ENCODE data around the gene NF2. TPM values are rescaled to one million over a fixed set of nuclear protein-coding genes. Genes with fewer than 3 reads are reported as not detected.

NF2 gene
- total RNA-seq, 3 donors from 2014 or later (not counting 1 experiment from before 2014, with no cell fraction given): 32.4 to 43.8 (median 39.6) TPM

- no peak for DNase-seq
- H3K4me3 Mint-ChIP-seq: no peak overlapping the region
- TF ChIP-seq CTCF (IDR thresholded peaks at IDR 0.05): no peak
- no peak overlapping the region for H3K27ac ChIP-seq (ENCODE audit: low read length)
- no peaks in the 10 kb centered on the region for H3K4me1 ChIP-seq (ENCODE audit: control insufficient read depth, insufficient read depth, low read length)
- H3K4me1 Mint-ChIP-seq: peaks cover 5% of the 10 kb centered on the region in 2 donors
- ATAC-seq: no peak
- peaks cover 36% of the 10 kb centered on the region for H3K36me3 ChIP-seq (ENCODE audit: control insufficient read depth, insufficient read depth, low read length)
- H3K27me3 Mint-ChIP-seq (ENCODE audit: low read depth in 2 of 2): no peaks in the 10 kb centered on the region
- no peaks in the 10 kb centered on the region for H3K9me3 ChIP-seq (ENCODE audit: control insufficient read depth, insufficient read depth, low read length)
- no peaks in the 10 kb centered on the region for H3K36me3 Mint-ChIP-seq
- no peak overlapping the region for H3K4me3 ChIP-seq (ENCODE audit: low read length)
- intact Hi-C loops (cut with micrococcal nuclease): loop anchor here (10.0 kb wide), 1 partner anchor 57 kb away; no protein-coding TSS in a partner anchor
- H3K27ac Mint-ChIP-seq: no peak overlapping the region
- H3K27me3 ChIP-seq (ENCODE audit: control insufficient read depth, insufficient read depth, low read length): no peaks in the 10 kb centered on the region
- no peaks in the 10 kb centered on the region for H3K9me3 Mint-ChIP-seq
- 91% methylated on average over 13 of the region's 13 CpGs for WGBS (ENCODE audit: insufficient coverage)
These were observed 88.3 kb downstream of the NF2 start for GRCh38 chr22:29691636-29692326.

- intact Hi-C loops (cut with micrococcal nuclease): loop anchor here (10.0 kb wide), 1 partner anchor 57 kb away; no protein-coding TSS in a partner anchor
- Mint-ChIP-seq H3K27me3 (ENCODE audit: low read depth in 2 of 2) (no peaks in the 10 kb centered on the region), H3K27ac (no peak overlapping the region), H3K4me3 (no peak overlapping the region), H3K36me3 (no peaks in the 10 kb centered on the region), H3K4me1 (peaks cover 5% of the 10 kb centered on the region in 2 donors), H3K9me3 (no peaks in the 10 kb centered on the region)
- WGBS (ENCODE audit: insufficient coverage): 69% methylated on average over 4 of the region's 4 CpGs
- no peak overlapping the region for H3K27ac ChIP-seq (ENCODE audit: low read length)
- H3K4me1 ChIP-seq (ENCODE audit: control insufficient read depth, insufficient read depth, low read length): no peaks in the 10 kb centered on the region
- H3K27me3 ChIP-seq (ENCODE audit: control insufficient read depth, insufficient read depth, low read length): no peaks in the 10 kb centered on the region
- peaks cover 31% of the 10 kb centered on the region for H3K36me3 ChIP-seq (ENCODE audit: control insufficient read depth, insufficient read depth, low read length)
- H3K4me3 ChIP-seq (ENCODE audit: low read length): no peak overlapping the region
- DNase-seq: no peak
- H3K9me3 ChIP-seq (ENCODE audit: control insufficient read depth, insufficient read depth, low read length): no peaks in the 10 kb centered on the region
- ATAC-seq: no peak
- TF ChIP-seq CTCF (IDR thresholded peaks at IDR 0.05): no peak
These were observed 88.9 kb downstream of the NF2 start for GRCh38 chr22:29692327-29692640.

- Mint-ChIP-seq H3K4me3 (no peak overlapping the region), H3K27me3 (ENCODE audit: low read depth in 2 of 2) (no peaks in the 10 kb centered on the region), H3K9me3 (no peaks in the 10 kb centered on the region), H3K4me1 (peaks cover 5% of the 10 kb centered on the region in 2 donors), H3K36me3 (no peaks in the 10 kb centered on the region), H3K27ac (no peak overlapping the region)
- no peaks in the 10 kb centered on the region for H3K4me1 ChIP-seq (ENCODE audit: control insufficient read depth, insufficient read depth, low read length)
- 95% methylated on average over 8 of the region's 8 CpGs for WGBS (ENCODE audit: insufficient coverage)
- no peak overlapping the region for H3K4me3 ChIP-seq (ENCODE audit: low read length)
- no peak overlapping the region for H3K27ac ChIP-seq (ENCODE audit: low read length)
- H3K36me3 ChIP-seq (ENCODE audit: control insufficient read depth, insufficient read depth, low read length): peaks cover 29% of the 10 kb centered on the region
- ATAC-seq (no peak), DNase-seq (no peak)
- H3K27me3 ChIP-seq (ENCODE audit: control insufficient read depth, insufficient read depth, low read length): no peaks in the 10 kb centered on the region
- TF ChIP-seq CTCF (IDR thresholded peaks at IDR 0.05): no peak
- intact Hi-C loops (cut with micrococcal nuclease): loop anchor here (10.0 kb wide), 1 partner anchor 58 kb away; no protein-coding TSS in a partner anchor
- no peaks in the 10 kb centered on the region for H3K9me3 ChIP-seq (ENCODE audit: control insufficient read depth, insufficient read depth, low read length)
These were observed 89.7 kb downstream of the NF2 start for GRCh38 chr22:29693161-29693560.

- 95% methylated on average over 8 of the region's 9 CpGs for WGBS (ENCODE audit: insufficient coverage)
- Histone ChIP-seq H3K9me3 (ENCODE audit: control insufficient read depth, insufficient read depth, low read length) (no peaks in the 10 kb centered on the region), H3K4me3 (ENCODE audit: low read length) (no peak overlapping the region), H3K36me3 (ENCODE audit: control insufficient read depth, insufficient read depth, low read length) (peaks cover 26% of the 10 kb centered on the region), H3K27me3 (ENCODE audit: control insufficient read depth, insufficient read depth, low read length) (no peaks in the 10 kb centered on the region), H3K4me1 (ENCODE audit: control insufficient read depth, insufficient read depth, low read length) (no peaks in the 10 kb centered on the region), H3K27ac (ENCODE audit: low read length) (no peak overlapping the region)
- no peaks in the 10 kb centered on the region for H3K27me3 Mint-ChIP-seq (ENCODE audit: low read depth in 2 of 2)
- TF ChIP-seq CTCF (IDR thresholded peaks at IDR 0.05): no peak
- intact Hi-C loops (cut with micrococcal nuclease): loop anchor here (10.0 kb wide), 1 partner anchor 59 kb away; no protein-coding TSS in a partner anchor
- H3K27ac Mint-ChIP-seq: no peak overlapping the region
- ATAC-seq (no peak), DNase-seq (no peak)
- H3K4me3 Mint-ChIP-seq: no peak overlapping the region
- H3K36me3 Mint-ChIP-seq: no peaks in the 10 kb centered on the region
- H3K9me3 Mint-ChIP-seq: no peaks in the 10 kb centered on the region
- H3K4me1 Mint-ChIP-seq: peaks cover 5% of the 10 kb centered on the region in 2 donors
These were observed 90.2 kb downstream of the NF2 start for GRCh38 chr22:29693671-29694070.

Measured in natural killer cell (primary cell).